ENCODE measurements around the gene RCC1.

- TF ChIP-seq POLR2A (IDR thresholded peaks at IDR 0.05): no peak
- TF ChIP-seq, protein P1, sequence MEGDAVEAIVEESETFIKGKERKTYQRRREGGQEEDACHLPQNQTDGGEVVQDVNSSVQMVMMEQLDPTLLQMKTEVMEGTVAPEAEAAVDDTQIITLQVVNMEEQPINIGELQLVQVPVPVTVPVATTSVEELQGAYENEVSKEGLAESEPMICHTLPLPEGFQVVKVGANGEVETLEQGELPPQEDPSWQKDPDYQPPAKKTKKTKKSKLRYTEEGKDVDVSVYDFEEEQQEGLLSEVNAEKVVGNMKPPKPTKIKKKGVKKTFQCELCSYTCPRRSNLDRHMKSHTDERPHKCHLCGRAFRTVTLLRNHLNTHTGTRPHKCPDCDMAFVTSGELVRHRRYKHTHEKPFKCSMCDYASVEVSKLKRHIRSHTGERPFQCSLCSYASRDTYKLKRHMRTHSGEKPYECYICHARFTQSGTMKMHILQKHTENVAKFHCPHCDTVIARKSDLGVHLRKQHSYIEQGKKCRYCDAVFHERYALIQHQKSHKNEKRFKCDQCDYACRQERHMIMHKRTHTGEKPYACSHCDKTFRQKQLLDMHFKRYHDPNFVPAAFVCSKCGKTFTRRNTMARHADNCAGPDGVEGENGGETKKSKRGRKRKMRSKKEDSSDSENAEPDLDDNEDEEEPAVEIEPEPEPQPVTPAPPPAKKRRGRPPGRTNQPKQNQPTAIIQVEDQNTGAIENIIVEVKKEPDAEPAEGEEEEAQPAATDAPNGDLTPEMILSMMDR (IDR thresholded peaks at IDR 0.05): no peak
These were observed 28.8 kb downstream of the RCC1 start for GRCh38 chr1:28534671-28535070.
